GM06990 (cell line): Measurements from ENCODE around the gene RASD1.

ENCODE experiments used
- DNase-seq: peaks from one replicate; pipeline ENCODE4 v3.0.0-alpha.2; 2011; ENCODE audit not compliant: insufficient read length; ENCODE audit errors: extremely low read depth
- H3K27me3 ChIP-seq: replicated peaks from 2 replicates; pipeline ENCODE4 v1.6.0; 2011; ENCODE audit warnings: low read length; ENCODE audit not compliant: control insufficient read depth, insufficient read depth
- H3K36me3 ChIP-seq: 2 replicates; pipeline ENCODE4 v1.5.1; 2011; ENCODE audit warnings: low read length; ENCODE audit not compliant: control insufficient read depth, insufficient read depth
- H3K4me3 ChIP-seq: replicated peaks from 2 replicates; pipeline ENCODE4 v1.5.1; 2011; ENCODE audit warnings: low read depth, mild to moderate bottlenecking, control low read depth, low read length
- TF ChIP-seq, protein P1 (sequence below): IDR thresholded peaks from 2 replicates; pipeline ENCODE4 v1.5.1; 2011; ENCODE audit warnings: low read length, control low read depth, mild to moderate bottlenecking, inconsistent platforms; ENCODE audit not compliant: insufficient read depth, poor library complexity, severe bottlenecking

Gene RASD1

DNA sequence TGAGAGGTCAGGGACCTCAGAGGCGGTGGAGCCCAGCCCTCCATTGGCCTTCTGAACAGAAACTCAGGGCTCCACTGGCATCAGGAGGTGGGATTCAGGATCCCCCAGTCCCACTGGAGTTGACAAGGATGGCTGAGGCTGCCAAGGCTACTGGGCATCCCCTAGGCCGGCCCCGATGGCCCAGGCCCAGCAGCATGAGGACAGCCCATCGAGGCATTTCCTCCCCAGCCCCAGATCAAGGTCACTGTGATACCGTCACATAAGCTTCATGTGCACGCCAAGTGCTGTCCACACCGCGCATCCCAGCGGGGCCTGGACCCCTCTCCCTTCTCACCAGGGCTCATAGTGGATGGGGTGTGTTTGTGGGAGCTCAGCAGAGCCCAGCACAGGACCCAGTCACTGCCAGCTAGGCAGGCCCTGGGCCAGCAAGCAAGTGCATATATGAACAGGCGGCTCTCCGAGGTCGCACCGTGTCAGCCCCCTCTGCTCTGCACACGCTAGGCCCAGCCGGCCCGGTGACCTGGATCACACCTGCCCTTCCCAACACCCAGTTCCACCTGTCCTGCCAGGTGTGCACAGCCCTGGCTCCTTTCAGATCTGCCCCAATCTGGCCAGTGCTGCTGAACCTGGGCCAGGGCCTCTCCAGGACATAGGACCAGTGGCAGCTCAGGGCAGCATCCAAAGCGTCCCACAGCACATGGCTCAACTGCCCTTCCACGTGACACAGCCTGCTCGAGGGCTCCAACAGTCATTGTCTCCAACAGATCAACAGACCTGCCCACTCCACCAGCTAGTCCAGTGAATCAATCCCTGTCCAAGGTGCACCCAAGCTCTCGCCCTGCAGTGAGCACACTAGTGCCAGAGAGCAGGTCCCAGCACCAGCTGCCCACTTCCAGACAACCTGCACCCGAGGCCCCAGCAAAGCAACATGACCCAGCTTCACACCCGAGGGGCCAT is 32.8 kb upstream of the RASD1 start:
- TF ChIP-seq, protein P1, sequence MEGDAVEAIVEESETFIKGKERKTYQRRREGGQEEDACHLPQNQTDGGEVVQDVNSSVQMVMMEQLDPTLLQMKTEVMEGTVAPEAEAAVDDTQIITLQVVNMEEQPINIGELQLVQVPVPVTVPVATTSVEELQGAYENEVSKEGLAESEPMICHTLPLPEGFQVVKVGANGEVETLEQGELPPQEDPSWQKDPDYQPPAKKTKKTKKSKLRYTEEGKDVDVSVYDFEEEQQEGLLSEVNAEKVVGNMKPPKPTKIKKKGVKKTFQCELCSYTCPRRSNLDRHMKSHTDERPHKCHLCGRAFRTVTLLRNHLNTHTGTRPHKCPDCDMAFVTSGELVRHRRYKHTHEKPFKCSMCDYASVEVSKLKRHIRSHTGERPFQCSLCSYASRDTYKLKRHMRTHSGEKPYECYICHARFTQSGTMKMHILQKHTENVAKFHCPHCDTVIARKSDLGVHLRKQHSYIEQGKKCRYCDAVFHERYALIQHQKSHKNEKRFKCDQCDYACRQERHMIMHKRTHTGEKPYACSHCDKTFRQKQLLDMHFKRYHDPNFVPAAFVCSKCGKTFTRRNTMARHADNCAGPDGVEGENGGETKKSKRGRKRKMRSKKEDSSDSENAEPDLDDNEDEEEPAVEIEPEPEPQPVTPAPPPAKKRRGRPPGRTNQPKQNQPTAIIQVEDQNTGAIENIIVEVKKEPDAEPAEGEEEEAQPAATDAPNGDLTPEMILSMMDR, result no peak
- Histone ChIP-seq H3K36me3 (no peaks in the 10 kb centered on the region), H3K27me3 (no peaks in the 10 kb centered on the region), H3K4me3 (no peak overlapping the region)
- no peak for DNase-seq

DNA sequence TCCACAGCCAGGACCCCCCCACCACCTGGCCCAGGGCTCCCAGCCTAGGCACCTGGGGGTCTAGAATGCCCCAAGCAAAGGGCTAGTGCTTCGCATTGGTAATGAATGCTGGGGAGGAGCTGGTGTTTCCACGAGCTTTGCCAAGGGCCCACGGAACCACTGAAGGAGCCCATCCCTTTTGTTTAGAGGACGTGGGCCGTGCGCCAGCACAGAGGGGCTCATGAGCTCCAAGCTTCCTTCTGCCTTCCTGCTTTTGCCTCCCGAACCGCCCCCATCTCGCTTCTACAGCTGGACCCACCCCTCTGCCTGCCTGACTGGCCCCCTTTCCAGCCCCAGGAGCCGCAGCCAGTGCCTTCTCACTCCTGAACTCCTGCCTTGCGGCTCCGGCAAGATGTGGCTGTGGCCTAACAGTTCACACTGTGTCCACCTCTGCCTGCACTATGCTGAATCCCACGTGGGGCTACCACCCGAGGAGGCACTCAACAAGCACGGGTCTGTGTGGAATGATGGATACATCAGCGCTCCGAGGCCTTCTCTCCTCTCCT is 31.8 kb upstream of the RASD1 start:
- Histone ChIP-seq H3K36me3 (no peaks in the 10 kb centered on the region), H3K27me3 (no peaks in the 10 kb centered on the region), H3K4me3 (no peak overlapping the region)
- TF ChIP-seq, protein P1, result no peak
- no peak for DNase-seq

DNA sequence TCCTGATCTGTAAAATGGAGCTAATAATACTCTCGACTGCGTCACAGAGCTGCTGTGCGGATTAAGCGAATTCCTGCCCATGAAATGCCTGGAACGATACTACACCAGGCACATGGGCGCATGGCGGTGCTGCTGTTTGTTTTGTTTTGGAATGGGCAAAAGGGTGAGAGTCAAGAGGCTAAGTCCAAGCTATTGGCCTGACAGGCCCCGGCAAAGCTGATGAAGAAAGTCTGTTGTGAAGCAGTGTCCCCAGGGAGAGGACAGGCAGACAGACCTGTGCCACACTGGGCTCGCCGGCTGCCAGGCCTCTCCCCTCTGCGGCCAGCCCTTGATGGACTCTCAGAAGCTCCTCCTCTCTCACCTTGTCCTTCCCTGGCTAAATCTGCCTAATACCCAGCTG is 31.3 kb upstream of the RASD1 start:
- no peak for DNase-seq

DNA sequence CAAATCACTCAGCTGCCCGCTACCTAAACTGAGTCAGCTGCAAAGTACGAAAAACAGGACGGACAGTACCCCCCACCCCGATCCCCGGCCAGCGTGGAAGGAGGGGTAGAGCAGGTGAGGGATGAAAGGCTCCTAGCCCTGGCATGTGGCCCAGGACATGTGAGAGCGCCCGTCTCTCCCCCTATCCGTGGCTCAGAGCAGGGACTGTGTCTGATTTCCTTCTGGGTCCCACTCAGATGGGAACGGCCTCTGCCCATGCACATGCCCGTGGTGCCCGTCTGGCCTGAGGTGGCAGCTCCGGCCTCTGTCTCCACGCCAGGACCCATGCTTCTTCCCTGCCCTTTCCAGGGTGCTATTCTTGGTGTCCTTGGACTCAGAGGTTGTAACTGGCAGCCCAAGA is 30.2 kb upstream of the RASD1 start:
- no peak for DNase-seq
- no peak overlapping the region for H3K4me3 ChIP-seq
- no peaks in the 10 kb centered on the region for H3K36me3 ChIP-seq
- H3K27me3 ChIP-seq, result no peaks in the 10 kb centered on the region
- TF ChIP-seq, protein P1, result no peak

More for the DNA sequence above, 31.3 kb upstream of the RASD1 start:
- TF ChIP-seq, protein P1, result no peak
- no peak overlapping the region for H3K4me3 ChIP-seq
- no peaks in the 10 kb centered on the region for H3K27me3 ChIP-seq
- H3K36me3 ChIP-seq, result no peaks in the 10 kb centered on the region

DNA sequence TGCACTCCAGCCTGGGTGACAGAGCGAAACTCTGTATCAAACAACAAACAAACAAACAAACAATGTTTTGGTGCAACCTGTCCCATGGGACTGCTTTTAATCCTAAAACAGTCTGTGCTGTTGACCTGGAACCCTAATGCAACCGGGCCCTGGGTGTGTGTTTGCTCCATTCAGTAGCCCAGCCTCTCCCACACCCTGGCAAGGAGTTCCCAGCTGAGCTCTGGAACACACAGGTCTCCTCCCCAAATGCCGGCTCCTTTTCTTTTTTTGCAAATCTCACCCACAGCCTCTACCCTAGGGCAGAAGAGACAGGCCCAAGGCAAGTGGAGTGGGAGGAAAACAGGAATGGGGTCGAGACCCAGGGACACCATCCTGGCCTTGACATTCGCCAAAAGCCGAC is 29.8 kb upstream of the RASD1 start:
- Histone ChIP-seq H3K36me3 (no peaks in the 10 kb centered on the region), H3K27me3 (no peaks in the 10 kb centered on the region), H3K4me3 (no peak overlapping the region)
- no peak for DNase-seq
- TF ChIP-seq, protein P1, result no peak
